Testis (tissue), 2 donors: Measurements from ENCODE around the gene PRKG1.

Experiments
- POLR2A ChIP-seq: fragments of 450-650 bp; IDR thresholded peaks from one replicate; pipeline ENCODE4 v1.6.1; 2017; ENCODE audit warnings: antibody characterized with exemption, mild to moderate bottlenecking, moderate library complexity
- TF ChIP-seq, protein P1 (sequence below), 3 experiments: fragments of 450-650 bp in 2 of 3; fragments of 200-600 bp in 1 of 3; sonication (generic) in 1 of 3; IDR thresholded peaks; one replicate each; pipeline ENCODE4 v1.5.1; 2016 to 2019; ENCODE audit warnings: antibody characterized with exemption in 3 of 3, mild to moderate bottlenecking in 2 of 3, moderate library complexity in 1 of 3

DNA sequence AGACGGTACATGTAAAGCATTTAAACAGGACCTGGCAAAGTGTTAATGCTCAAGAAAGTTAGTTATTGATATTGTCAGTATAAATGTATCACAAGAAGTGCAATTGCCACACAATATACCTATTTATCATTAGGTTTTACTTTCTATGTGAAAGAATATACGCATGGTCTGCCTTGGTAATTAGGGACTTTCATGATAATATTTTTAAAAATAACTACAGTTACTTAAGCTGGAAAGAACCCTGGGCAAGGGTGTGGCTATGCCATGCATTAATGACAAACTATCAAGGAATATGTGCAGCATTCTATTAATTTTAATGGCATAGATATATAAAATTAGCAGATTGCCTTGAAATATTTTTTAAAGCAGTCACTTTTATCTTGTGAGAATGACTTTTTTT is 433.9 kb downstream of the PRKG1 start:
- TF ChIP-seq, protein P1, sequence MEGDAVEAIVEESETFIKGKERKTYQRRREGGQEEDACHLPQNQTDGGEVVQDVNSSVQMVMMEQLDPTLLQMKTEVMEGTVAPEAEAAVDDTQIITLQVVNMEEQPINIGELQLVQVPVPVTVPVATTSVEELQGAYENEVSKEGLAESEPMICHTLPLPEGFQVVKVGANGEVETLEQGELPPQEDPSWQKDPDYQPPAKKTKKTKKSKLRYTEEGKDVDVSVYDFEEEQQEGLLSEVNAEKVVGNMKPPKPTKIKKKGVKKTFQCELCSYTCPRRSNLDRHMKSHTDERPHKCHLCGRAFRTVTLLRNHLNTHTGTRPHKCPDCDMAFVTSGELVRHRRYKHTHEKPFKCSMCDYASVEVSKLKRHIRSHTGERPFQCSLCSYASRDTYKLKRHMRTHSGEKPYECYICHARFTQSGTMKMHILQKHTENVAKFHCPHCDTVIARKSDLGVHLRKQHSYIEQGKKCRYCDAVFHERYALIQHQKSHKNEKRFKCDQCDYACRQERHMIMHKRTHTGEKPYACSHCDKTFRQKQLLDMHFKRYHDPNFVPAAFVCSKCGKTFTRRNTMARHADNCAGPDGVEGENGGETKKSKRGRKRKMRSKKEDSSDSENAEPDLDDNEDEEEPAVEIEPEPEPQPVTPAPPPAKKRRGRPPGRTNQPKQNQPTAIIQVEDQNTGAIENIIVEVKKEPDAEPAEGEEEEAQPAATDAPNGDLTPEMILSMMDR (IDR thresholded peaks at IDR 0.05) = no peak
- no peak for TF ChIP-seq POLR2A
